KOPT-K1 (cell line): ENCODE data around the gene MCEMP1.

ENCODE experiments used
- H3K27ac ChIP-seq: fragments of 200-600 bp; sonication (generic); 2 replicates; pipeline ENCODE4 v1.5.1; 2016; ENCODE audit warnings: antibody characterized with exemption, mild to moderate bottlenecking, low read depth, low read length; ENCODE audit not compliant: poor library complexity, severe bottlenecking
- H3K36me3 ChIP-seq: fragments of 200-600 bp; sonication (generic); 2 replicates; pipeline ENCODE4 v1.5.1; 2017; ENCODE audit warnings: antibody characterized with exemption, mild to moderate bottlenecking, low read length, moderate library complexity; ENCODE audit not compliant: insufficient read depth
- H3K9me3 ChIP-seq: fragments of 200-600 bp; sonication (generic); 2 replicates; pipeline ENCODE4 v1.5.1; 2017; ENCODE audit warnings: antibody characterized with exemption, low read length, mild to moderate bottlenecking; ENCODE audit not compliant: insufficient read depth, poor library complexity, severe bottlenecking

Gene MCEMP1

GRCh38 chr19:7652061-7652641 lies 24.7 kb upstream of the MCEMP1 start:
- Histone ChIP-seq H3K9me3 (no peaks in the 10 kb centered on the region), H3K27ac (peak overlapping the region; percentile 53), H3K36me3 (no peaks in the 10 kb centered on the region; the same call in 1 of the 2 replicates)

DNA sequence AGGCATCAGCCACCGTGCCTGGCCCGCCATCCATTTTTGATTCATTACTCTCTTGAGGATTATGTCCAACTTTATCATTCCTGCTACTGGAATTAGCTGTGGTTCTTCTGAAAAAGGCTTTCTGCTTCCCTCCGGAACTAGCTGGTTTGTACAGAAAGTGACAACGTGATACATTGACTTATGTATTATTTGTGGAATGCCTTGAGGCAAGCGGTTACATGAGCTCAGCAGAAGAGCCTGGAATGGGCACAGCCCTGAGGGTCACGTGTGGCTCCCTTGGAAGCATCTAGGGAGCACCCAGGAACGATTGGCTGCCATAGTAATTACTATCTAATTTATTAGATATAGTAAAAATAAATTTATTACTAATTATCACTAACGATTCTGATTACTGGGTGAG lies 22.5 kb upstream of the MCEMP1 start:
- no peaks in the 10 kb centered on the region for H3K36me3 ChIP-seq
- H3K27ac ChIP-seq, result no peak overlapping the region
- H3K9me3 ChIP-seq, result no peaks in the 10 kb centered on the region

DNA sequence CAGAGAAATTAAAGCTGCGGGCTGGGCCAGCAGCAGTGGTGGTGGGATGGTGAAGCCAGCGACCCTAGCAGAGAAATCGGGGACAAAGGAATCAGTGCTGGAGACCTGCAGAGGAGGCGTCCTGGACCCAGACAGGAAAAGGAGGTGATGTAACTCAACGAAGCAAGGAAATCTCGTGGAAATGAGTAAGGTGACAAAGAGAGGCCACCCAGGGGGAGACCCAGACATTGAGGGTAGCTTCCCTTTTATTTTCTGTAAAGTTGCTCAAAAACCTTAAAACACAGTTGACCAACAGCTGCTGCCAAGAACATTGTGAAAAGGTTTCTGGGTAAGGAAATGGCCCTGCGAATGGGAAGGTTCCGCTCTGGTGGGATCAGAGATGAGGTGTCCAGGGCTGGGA lies 21.3 kb upstream of the MCEMP1 start:
- Histone ChIP-seq H3K36me3 (no peaks in the 10 kb centered on the region), H3K27ac (no peak overlapping the region), H3K9me3 (no peaks in the 10 kb centered on the region)

DNA sequence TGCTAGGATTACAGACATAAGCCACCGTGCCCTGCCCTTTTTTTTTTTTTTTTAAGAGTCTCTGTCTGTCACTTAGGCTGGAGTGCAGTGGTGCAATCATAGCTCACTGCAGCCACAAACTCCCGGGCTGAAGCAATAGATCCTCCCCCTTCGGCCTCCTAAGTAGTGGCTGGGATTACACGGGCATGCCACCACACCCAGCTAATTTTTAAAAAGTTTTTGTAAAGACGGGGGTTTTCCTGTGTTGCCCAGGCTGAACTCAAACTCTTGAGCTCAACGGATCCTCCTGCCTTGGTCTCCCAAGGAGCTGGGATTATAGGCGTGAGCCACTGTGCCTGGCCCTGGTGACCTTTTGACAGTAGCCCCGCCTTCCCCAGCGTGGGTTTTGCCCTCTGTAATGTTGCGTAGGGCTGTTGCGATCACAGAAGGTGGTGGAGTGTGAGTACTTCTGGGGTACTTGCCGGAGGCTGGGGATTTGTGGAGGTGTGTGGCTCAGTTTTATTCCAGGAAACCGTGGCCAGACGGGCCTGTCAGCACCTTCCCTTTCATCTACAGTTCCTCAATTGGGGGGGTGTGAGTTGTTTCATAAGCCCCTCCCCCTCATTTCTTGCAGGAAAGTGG lies 19.6 kb upstream of the MCEMP1 start:
- Histone ChIP-seq H3K9me3 (no peaks in the 10 kb centered on the region), H3K27ac (peak overlapping the region; percentile 42), H3K36me3 (no peaks in the 10 kb centered on the region)

GRCh38 chr19:7658219-7658686 lies 18.6 kb upstream of the MCEMP1 start:
- Histone ChIP-seq H3K27ac (peak overlapping the region; percentile 79), H3K9me3 (no peaks in the 10 kb centered on the region), H3K36me3 (no peaks in the 10 kb centered on the region)

- Histone ChIP-seq H3K9me3 (no peaks in the 10 kb centered on the region), H3K36me3 (no peaks in the 10 kb centered on the region), H3K27ac (no peak overlapping the region)
These were observed 14.9 kb upstream of the MCEMP1 start for GRCh38 chr19:7661744-7662538.

GRCh38 chr19:7662657-7663056 lies 14.2 kb upstream of the MCEMP1 start:
- H3K36me3 ChIP-seq, result no peaks in the 10 kb centered on the region
- no peak overlapping the region for H3K27ac ChIP-seq
- H3K9me3 ChIP-seq, result no peaks in the 10 kb centered on the region

- H3K27ac ChIP-seq, result no peak overlapping the region
- no peaks in the 10 kb centered on the region for H3K9me3 ChIP-seq
- no peaks in the 10 kb centered on the region for H3K36me3 ChIP-seq
These were observed 13.2 kb upstream of the MCEMP1 start for GRCh38 chr19:7663706-7664105.

DNA sequence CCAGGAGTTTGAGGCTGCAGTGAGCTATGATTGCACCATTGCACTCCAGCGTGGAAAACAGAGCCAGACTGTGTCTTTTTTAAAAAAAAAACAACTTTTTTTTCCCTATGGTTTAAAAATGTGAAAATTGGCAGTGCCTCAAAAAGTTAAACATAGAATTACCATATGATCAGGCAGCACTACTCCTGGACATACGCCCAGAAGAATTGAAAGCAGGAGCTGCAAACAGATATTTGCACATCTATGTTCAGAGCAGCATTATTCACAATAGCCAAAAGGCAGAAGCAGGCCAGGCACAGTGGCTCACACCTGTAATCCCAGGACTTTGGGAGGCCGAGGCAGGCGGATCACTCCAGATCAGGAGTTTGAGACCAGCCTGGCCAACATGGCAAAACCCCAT lies 11.8 kb upstream of the MCEMP1 start:
- no peaks in the 10 kb centered on the region for H3K9me3 ChIP-seq
- H3K36me3 ChIP-seq, result no peaks in the 10 kb centered on the region
- no peak overlapping the region for H3K27ac ChIP-seq

DNA sequence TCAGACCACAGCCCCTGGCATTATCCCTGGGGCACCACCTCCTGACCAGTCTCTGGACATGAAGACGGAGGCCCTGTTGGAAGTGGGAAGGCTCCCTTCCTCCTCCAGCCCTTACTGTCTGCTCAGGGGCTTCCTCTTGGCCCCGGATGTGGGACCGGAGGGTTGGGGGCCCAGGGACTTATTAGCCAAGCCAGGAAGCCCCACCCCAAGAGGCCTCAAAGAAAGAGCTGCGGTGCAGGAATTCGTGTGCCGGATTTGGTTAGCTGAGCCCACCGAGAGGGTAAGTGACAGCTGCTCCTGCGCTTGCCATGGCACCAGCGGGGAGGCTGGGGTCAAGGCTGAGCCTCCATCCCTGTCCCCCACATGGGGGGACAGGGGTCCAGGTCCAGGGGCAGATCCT lies 8.0 kb upstream of the MCEMP1 start, which contains the start of gene RETN:
TSS of gene RETN (plus strand) at position 208 of the 400 bp plus-strand sequence. CDS start 278 bp downstream, outside the sequence.
- no peaks in the 10 kb centered on the region for H3K36me3 ChIP-seq
- H3K27ac ChIP-seq, result peak within 1 kb of the TSS; percentile 82
- no peaks in the 10 kb centered on the region for H3K9me3 ChIP-seq

- Histone ChIP-seq H3K9me3 (no peaks in the 10 kb centered on the region), H3K27ac (peak overlapping the region; percentile 82), H3K36me3 (no peaks in the 10 kb centered on the region)
These were observed 7.2 kb upstream of the MCEMP1 start for GRCh38 chr19:7669641-7670040.

- Histone ChIP-seq H3K36me3 (no peaks in the 10 kb centered on the region), H3K9me3 (no peaks in the 10 kb centered on the region), H3K27ac (no peak overlapping the region)
These were observed 6.6 kb upstream of the MCEMP1 start for GRCh38 chr19:7670150-7670783.

GRCh38 chr19:7670790-7671189 lies 6.1 kb upstream of the MCEMP1 start:
- no peak overlapping the region for H3K27ac ChIP-seq
- no peaks in the 10 kb centered on the region for H3K36me3 ChIP-seq
- H3K9me3 ChIP-seq, result no peaks in the 10 kb centered on the region

- H3K9me3 ChIP-seq, result no peaks in the 10 kb centered on the region
- H3K27ac ChIP-seq, result no peak overlapping the region
- no peaks in the 10 kb centered on the region for H3K36me3 ChIP-seq
These were observed 4.4 kb upstream of the MCEMP1 start for GRCh38 chr19:7672522-7672921.
